Measurements from ENCODE around the gene TENM3. TPM values are rescaled to one million over a fixed set of nuclear protein-coding genes. Genes with fewer than 3 reads are reported as not detected.

TENM3 gene
- total RNA-seq, 1 experiment from 2014 or later, result 34.1 TPM

- CTCF ChIA-PET, result interaction anchor here (0.6 to 1.5 kb wide), 8 partner anchors 8 to 232 kb away, joined by 3 to 5 read pairs (median 4); no protein-coding TSS in a partner anchor
- Mint-ChIP-seq H3K9me3 (ENCODE audit: unreplicated experiment) (no peaks in the 10 kb centered on the region), H3K4me3 (ENCODE audit: unreplicated experiment) (peak overlapping the region; percentile 64), H3K36me3 (ENCODE audit: insufficient read depth, unreplicated experiment) (no peaks in the 10 kb centered on the region), H3K27me3 (ENCODE audit: insufficient read depth, unreplicated experiment) (no peaks in the 10 kb centered on the region), H3K4me1 (ENCODE audit: insufficient read depth, unreplicated experiment) (peaks cover 32% of the 10 kb centered on the region), H3K27ac (ENCODE audit: low read depth, unreplicated experiment) (peak overlapping the region; percentile 7)
- no peak for TF ChIP-seq CTCF (IDR thresholded peaks at IDR 0.05; ENCODE audit: unreplicated experiment)
- peak; percentile 81 for DNase-seq (ENCODE audit: unreplicated experiment)
- BruUV-seq (replicated peaks), result no TSS peak
- intact Hi-C loops (cut with micrococcal nuclease), result loop anchor here (1.0 to 5.0 kb wide), 2 partner anchors 61 to 101 kb away; no protein-coding TSS in a partner anchor
- POLR2A ChIA-PET, result interaction anchor here (0.5 to 1.6 kb wide), 7 partner anchors 8 to 644 kb away, joined by 3 to 5 read pairs (median 4); no protein-coding TSS in a partner anchor
These were observed 3.4 kb downstream of the TENM3 start for GRCh38 chr4:182246401-182247205.

- DNase-seq (ENCODE audit: unreplicated experiment), result no peak
- no peak overlapping the region for H3K27ac Mint-ChIP-seq (ENCODE audit: low read depth, unreplicated experiment)
- BruUV-seq (replicated peaks), result no TSS peak
- ChIA-PET CTCF (interaction anchor here (1.2 kb wide), 1 partner anchor 59 kb away, joined by 4 read pairs; no protein-coding TSS in a partner anchor), POLR2A (no interaction called here)
- H3K4me3 Mint-ChIP-seq (ENCODE audit: unreplicated experiment), result no peak overlapping the region
- H3K27me3 Mint-ChIP-seq (ENCODE audit: insufficient read depth, unreplicated experiment), result no peaks in the 10 kb centered on the region
- intact Hi-C loops (cut with micrococcal nuclease), result loop anchor here (5.0 kb wide), 1 partner anchor 59 kb away; no protein-coding TSS in a partner anchor
- TF ChIP-seq CTCF (IDR thresholded peaks at IDR 0.05; ENCODE audit: unreplicated experiment), result no peak
- H3K36me3 Mint-ChIP-seq (ENCODE audit: insufficient read depth, unreplicated experiment), result no peaks in the 10 kb centered on the region
- H3K4me1 Mint-ChIP-seq (ENCODE audit: insufficient read depth, unreplicated experiment), result peaks cover 24% of the 10 kb centered on the region
- no peaks in the 10 kb centered on the region for H3K9me3 Mint-ChIP-seq (ENCODE audit: unreplicated experiment)
These were observed 5.1 kb downstream of the TENM3 start for GRCh38 chr4:182248295-182248694.

- Mint-ChIP-seq H3K4me1 (ENCODE audit: insufficient read depth, unreplicated experiment) (peaks cover 16% of the 10 kb centered on the region), H3K27me3 (ENCODE audit: insufficient read depth, unreplicated experiment) (no peaks in the 10 kb centered on the region), H3K4me3 (ENCODE audit: unreplicated experiment) (no peak overlapping the region), H3K27ac (ENCODE audit: low read depth, unreplicated experiment) (no peak overlapping the region), H3K36me3 (ENCODE audit: insufficient read depth, unreplicated experiment) (no peaks in the 10 kb centered on the region), H3K9me3 (ENCODE audit: unreplicated experiment) (no peaks in the 10 kb centered on the region)
- intact Hi-C loops (cut with micrococcal nuclease), result no loop called here
- POLR2A ChIA-PET, result no interaction called here
- no TSS peak for BruUV-seq (replicated peaks)
- CTCF ChIA-PET, result interaction anchor here (0.6 kb wide), 1 partner anchor 18 kb away, joined by 3 read pairs; no protein-coding TSS in a partner anchor
- TF ChIP-seq CTCF (IDR thresholded peaks at IDR 0.05; ENCODE audit: unreplicated experiment), result no peak
- DNase-seq (ENCODE audit: unreplicated experiment), result no peak
These were observed 7.2 kb downstream of the TENM3 start for GRCh38 chr4:182250446-182250845.

GRCh38 chr4:182251116-182251515 lies 7.9 kb downstream of the TENM3 start:
- Mint-ChIP-seq H3K36me3 (ENCODE audit: insufficient read depth, unreplicated experiment) (no peaks in the 10 kb centered on the region), H3K27ac (ENCODE audit: low read depth, unreplicated experiment) (no peak overlapping the region)
- POLR2A ChIA-PET, result no interaction called here

More at GRCh38 chr4:182251116-182251515, 7.9 kb downstream of the TENM3 start:
- peaks cover 11% of the 10 kb centered on the region for H3K4me1 Mint-ChIP-seq (ENCODE audit: insufficient read depth, unreplicated experiment)
- no peak for DNase-seq (ENCODE audit: unreplicated experiment)
- no peaks in the 10 kb centered on the region for H3K27me3 Mint-ChIP-seq (ENCODE audit: insufficient read depth, unreplicated experiment)
- intact Hi-C loops (cut with micrococcal nuclease), result no loop called here
- H3K9me3 Mint-ChIP-seq (ENCODE audit: unreplicated experiment), result no peaks in the 10 kb centered on the region
- H3K4me3 Mint-ChIP-seq (ENCODE audit: unreplicated experiment), result no peak overlapping the region
- TF ChIP-seq CTCF (IDR thresholded peaks at IDR 0.05; ENCODE audit: unreplicated experiment), result no peak
- no TSS peak for BruUV-seq (replicated peaks)
- CTCF ChIA-PET, result interaction anchor here (0.6 kb wide), 1 partner anchor 19 kb away, joined by 3 read pairs; no protein-coding TSS in a partner anchor
